Thyroid gland (tissue), 4 donors: Measurements from ENCODE around the gene DOCK2.

Experiments used
- POLR2A ChIP-seq, 2 donors: fragments of 450-650 bp; IDR thresholded peaks; one replicate each; pipeline ENCODE4 v1.6.1; 2017; ENCODE audit warnings: antibody characterized with exemption in 2 of 2, mild to moderate bottlenecking in 2 of 2, moderate library complexity in 1 of 2
- TF ChIP-seq, protein P1 (sequence below), 6 experiments: fragments of 200-600 bp in 3 of 6; fragments of 450-650 bp in 3 of 6; sonication (generic) in 3 of 6; IDR thresholded peaks; one replicate each; pipeline ENCODE4 v1.5.1; 2016 to 2019; ENCODE audit warnings: antibody characterized with exemption in 6 of 6, mild to moderate bottlenecking in 2 of 6, inconsistent platforms in 1 of 6, moderate library complexity in 1 of 6

DNA sequence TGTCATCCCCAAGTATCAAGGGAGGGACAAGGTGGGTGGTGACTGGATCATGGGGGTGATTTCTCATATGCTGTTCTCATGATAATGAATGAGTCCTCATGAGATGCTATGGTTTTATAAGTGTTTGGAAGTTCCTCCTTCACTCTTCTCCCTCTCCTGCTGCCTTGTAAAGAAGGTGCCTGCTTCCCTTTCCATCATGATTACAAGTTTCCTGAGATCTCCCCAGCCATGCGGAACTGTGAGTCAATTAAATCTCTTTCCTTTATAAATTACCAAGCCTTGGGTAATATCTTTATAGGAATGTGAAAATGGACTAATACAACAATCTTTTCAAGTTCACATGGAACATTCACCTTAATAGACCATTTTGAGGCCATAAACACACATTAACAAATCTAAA is 21.5 kb upstream of the DOCK2 start:
- no peak for TF ChIP-seq POLR2A (IDR thresholded peaks at IDR 0.05)
- TF ChIP-seq, protein P1, sequence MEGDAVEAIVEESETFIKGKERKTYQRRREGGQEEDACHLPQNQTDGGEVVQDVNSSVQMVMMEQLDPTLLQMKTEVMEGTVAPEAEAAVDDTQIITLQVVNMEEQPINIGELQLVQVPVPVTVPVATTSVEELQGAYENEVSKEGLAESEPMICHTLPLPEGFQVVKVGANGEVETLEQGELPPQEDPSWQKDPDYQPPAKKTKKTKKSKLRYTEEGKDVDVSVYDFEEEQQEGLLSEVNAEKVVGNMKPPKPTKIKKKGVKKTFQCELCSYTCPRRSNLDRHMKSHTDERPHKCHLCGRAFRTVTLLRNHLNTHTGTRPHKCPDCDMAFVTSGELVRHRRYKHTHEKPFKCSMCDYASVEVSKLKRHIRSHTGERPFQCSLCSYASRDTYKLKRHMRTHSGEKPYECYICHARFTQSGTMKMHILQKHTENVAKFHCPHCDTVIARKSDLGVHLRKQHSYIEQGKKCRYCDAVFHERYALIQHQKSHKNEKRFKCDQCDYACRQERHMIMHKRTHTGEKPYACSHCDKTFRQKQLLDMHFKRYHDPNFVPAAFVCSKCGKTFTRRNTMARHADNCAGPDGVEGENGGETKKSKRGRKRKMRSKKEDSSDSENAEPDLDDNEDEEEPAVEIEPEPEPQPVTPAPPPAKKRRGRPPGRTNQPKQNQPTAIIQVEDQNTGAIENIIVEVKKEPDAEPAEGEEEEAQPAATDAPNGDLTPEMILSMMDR (IDR thresholded peaks at IDR 0.05) = no peak
